H9 (cell line): ENCODE data around the gene PLCH2. TPM values are rescaled to one million over a fixed set of nuclear protein-coding genes. Genes with fewer than 3 reads are reported as not detected.

ENCODE experiments used
- DNase-seq: peaks from one replicate; pipeline ENCODE4 v3.0.0-alpha.2; 2017
- H2AFZ ChIP-seq: one replicate; pipeline ENCODE4 v1.6.1; 2013; ENCODE audit warnings: mild to moderate bottlenecking, low read length, control low read depth, moderate library complexity
- H2AK5ac ChIP-seq: 2 replicates; pipeline ENCODE4 v1.6.1; 2013; ENCODE audit warnings: low read length, control low read depth, mixed read lengths; ENCODE audit not compliant: insufficient read length
- H2BK120ac ChIP-seq: one replicate; pipeline ENCODE4 v1.6.1; 2013; ENCODE audit warnings: low read depth, mild to moderate bottlenecking, low read length, control low read depth, inconsistent platforms; ENCODE audit not compliant: poor library complexity, severe bottlenecking
- H2BK12ac ChIP-seq: 2 replicates; pipeline ENCODE4 v1.6.1; 2013; ENCODE audit warnings: low read length, control low read depth, mixed read lengths, low read depth; ENCODE audit not compliant: insufficient read length
- H2BK15ac ChIP-seq: 2 replicates; pipeline ENCODE4 v1.6.1; 2013; ENCODE audit warnings: low read depth, low read length, control low read depth
- H2BK20ac ChIP-seq: one replicate; pipeline ENCODE4 v1.6.1; 2013; ENCODE audit warnings: low read depth, mild to moderate bottlenecking, low read length, control low read depth, inconsistent platforms; ENCODE audit not compliant: poor library complexity, severe bottlenecking
- H2BK5ac ChIP-seq: 2 replicates; pipeline ENCODE4 v1.6.1; 2013; ENCODE audit warnings: low read length, control low read depth, mixed read lengths; ENCODE audit not compliant: insufficient read length
- H3K14ac ChIP-seq: 2 replicates; pipeline ENCODE4 v1.6.1; 2013; ENCODE audit warnings: low read length, control low read depth; ENCODE audit not compliant: insufficient read depth
- H3K18ac ChIP-seq: 2 replicates; pipeline ENCODE4 v1.6.1; 2013; ENCODE audit warnings: low read depth, mild to moderate bottlenecking, mixed read lengths, low read length, control low read depth; ENCODE audit not compliant: insufficient read length
- H3K23ac ChIP-seq: 2 replicates; pipeline ENCODE4 v1.6.1; 2013; ENCODE audit warnings: low read length, control low read depth, mixed read lengths, low read depth; ENCODE audit not compliant: insufficient read length
- H3K23me2 ChIP-seq: 2 replicates; pipeline ENCODE4 v1.6.1; 2013; ENCODE audit warnings: low read depth, mild to moderate bottlenecking, mixed read lengths, low read length, control low read depth; ENCODE audit not compliant: insufficient read length, poor library complexity, severe bottlenecking
- H3K27ac ChIP-seq: 2 replicates; pipeline ENCODE4 v1.5.1; 2013; ENCODE audit warnings: low read length, control low read depth, mixed read lengths, low read depth; ENCODE audit not compliant: insufficient read length
- H3K27me3 ChIP-seq: 2 replicates; pipeline ENCODE4 v1.6.1; 2013; ENCODE audit warnings: low read length, control low read depth, inconsistent platforms; ENCODE audit not compliant: insufficient read depth
- H3K4ac ChIP-seq: 2 replicates; pipeline ENCODE4 v1.6.1; 2013; ENCODE audit warnings: low read depth, mild to moderate bottlenecking, control low read depth, inconsistent platforms, low read length, moderate library complexity
- H3K4me1 ChIP-seq: 2 replicates; pipeline ENCODE4 v1.6.1; 2013; ENCODE audit warnings: low read length, control low read depth, inconsistent platforms; ENCODE audit not compliant: insufficient read depth
- H3K4me2 ChIP-seq: 2 replicates; pipeline ENCODE4 v1.6.1; 2013; ENCODE audit warnings: low read length, control low read depth, mixed read lengths; ENCODE audit not compliant: insufficient read length, insufficient read depth
- H3K56ac ChIP-seq: 2 replicates; pipeline ENCODE4 v1.6.1; 2013; ENCODE audit warnings: low read depth, mild to moderate bottlenecking, mixed read lengths, low read length, control low read depth; ENCODE audit not compliant: insufficient read length
- H3K79me1 ChIP-seq: 2 replicates; pipeline ENCODE4 v1.6.1; 2013; ENCODE audit warnings: low read depth, mild to moderate bottlenecking, moderate library complexity, low read length, control low read depth, inconsistent platforms; ENCODE audit not compliant: insufficient read depth, poor library complexity, severe bottlenecking
- H3K79me2 ChIP-seq: 2 replicates; pipeline ENCODE4 v1.6.1; 2013; ENCODE audit warnings: low read length, control low read depth, inconsistent platforms; ENCODE audit not compliant: insufficient read depth
- H3K9ac ChIP-seq: 2 replicates; pipeline ENCODE4 v1.6.1; 2013; ENCODE audit warnings: low read length, control low read depth, mixed read lengths; ENCODE audit not compliant: insufficient read length; ENCODE audit errors: extremely low read depth
- H3K9me3 ChIP-seq: one replicate; pipeline ENCODE4 v1.6.1; 2013; ENCODE audit warnings: low read depth, low read length, inconsistent platforms; ENCODE audit not compliant: control insufficient read depth
- H3T11ph ChIP-seq: one replicate; pipeline ENCODE4 v1.6.1; 2013; ENCODE audit warnings: mild to moderate bottlenecking, low read length, control low read depth, inconsistent platforms
- H4K20me1 ChIP-seq: one replicate; pipeline ENCODE4 v1.6.1; 2013; ENCODE audit not compliant: control insufficient read depth, insufficient read length, insufficient read depth
- H4K5ac ChIP-seq: 2 replicates; pipeline ENCODE4 v1.6.1; 2013; ENCODE audit warnings: low read depth, mild to moderate bottlenecking, mixed read lengths, low read length, control low read depth; ENCODE audit not compliant: insufficient read length
- H4K8ac ChIP-seq: replicated peaks from 2 replicates; pipeline ENCODE4 v1.6.1; 2013; ENCODE audit warnings: low read length, control low read depth, mixed read lengths, low read depth; ENCODE audit not compliant: insufficient read length
- H4K91ac ChIP-seq: 2 replicates; pipeline ENCODE4 v1.6.1; 2013; ENCODE audit warnings: low read depth, mild to moderate bottlenecking, moderate library complexity, mixed read lengths, low read length, control low read depth; ENCODE audit not compliant: insufficient read length
- H3K27ac Mint-ChIP-seq, 3 experiments: 2 replicates in 2 of 3; 3 replicates in 1 of 3; pipeline ENCODE4 v1.8.0; 2020 to 2021; ENCODE audit warnings: mixed read lengths in 3 of 3, mild to moderate bottlenecking in 1 of 3, moderate library complexity in 1 of 3
- H3K27me3 Mint-ChIP-seq: 2 replicates; pipeline ENCODE4 v1.8.0; 2021; ENCODE audit warnings: low read depth, mild to moderate bottlenecking, moderate library complexity, mixed read lengths
- H3K36me3 Mint-ChIP-seq, 3 experiments: 2 replicates in 2 of 3; 3 replicates in 1 of 3; pipeline ENCODE4 v1.8.0; 2020 to 2021; ENCODE audit warnings: low read depth in 3 of 3, mixed read lengths in 3 of 3; ENCODE audit not compliant: insufficient read depth in 1 of 3
- H3K4me1 Mint-ChIP-seq, 2 experiments: 2 replicates each; pipeline ENCODE4 v1.8.0; 2020; ENCODE audit warnings: mixed read lengths in 2 of 2
- H3K4me3 Mint-ChIP-seq, 2 experiments: 2 replicates in 1 of 2; 3 replicates in 1 of 2; pipeline ENCODE4 v1.8.0; 2020 to 2021; ENCODE audit warnings: mild to moderate bottlenecking in 2 of 2, mixed read lengths in 2 of 2, moderate library complexity in 1 of 2
- H3K9me3 Mint-ChIP-seq, 2 experiments: 2 replicates in 1 of 2; 3 replicates in 1 of 2; pipeline ENCODE4 v1.8.0; 2020; ENCODE audit warnings: mild to moderate bottlenecking in 2 of 2, mixed read lengths in 2 of 2, moderate library complexity in 1 of 2
- CTCF ChIP-seq: fragments of 200-600 bp; sonication (generic); conservative IDR thresholded peaks from 3 replicates; pipeline ENCODE4 v1.8.0; 2021; ENCODE audit warnings: antibody characterized with exemption, mild to moderate bottlenecking
- WGBS: extraction: QIAGEN DNeasy Blood & Tissue Kit; methylation state at CpG from one replicate; pipeline ENCODE4 v1.1.7; 2013; ENCODE audit warnings: missing lambda C conversion rate, low lambda C conversion rate, mixed read lengths; ENCODE audit not compliant: insufficient read length; ENCODE audit errors: extremely low coverage; 5-methylcytosine and 5-hydroxymethylcytosine counted together
- total RNA-seq: library from RNA; stranded (reverse); gene quantifications from 2 replicates; pipeline ENCODE4 v1.2.1, GENCODE V29; 2021

PLCH2 gene
- total RNA-seq, 1 experiment from 2014 or later = 0.09 TPM

- no peak overlapping the region for H3K27ac Mint-ChIP-seq
- Histone ChIP-seq H4K20me1 (no peaks in the 10 kb centered on the region), H3K79me2 (no peaks in the 10 kb centered on the region), H3K23ac (no peak overlapping the region), H4K8ac (no peak overlapping the region), H3K23me2 (peaks cover 3% of the 10 kb centered on the region), H3K4ac (no peak overlapping the region), H3K4me2 (no peak overlapping the region), H3K18ac (no peak overlapping the region), H3K56ac (no peak overlapping the region), H3K9ac (no peak overlapping the region), H2AFZ (no peak overlapping the region), H3K4me1 (no peaks in the 10 kb centered on the region), H2BK12ac (no peak overlapping the region), H2BK120ac (no peak overlapping the region), H3K27me3 (no peaks in the 10 kb centered on the region), H2BK20ac (no peak overlapping the region), H3K79me1 (no peaks in the 10 kb centered on the region), H4K91ac (no peak overlapping the region), H2AK5ac (no peak overlapping the region), H2BK15ac (no peak overlapping the region), H3K14ac (no peak overlapping the region), H3K27ac (no peak overlapping the region), H4K5ac (no peak overlapping the region), H3K9me3 (no peaks in the 10 kb centered on the region), H3T11ph (no peak overlapping the region), H2BK5ac (no peak overlapping the region)
- WGBS = no CpG with 5 or more reads among the region's 17 CpGs
- no peaks in the 10 kb centered on the region for H3K9me3 Mint-ChIP-seq
- no peak overlapping the region for H3K4me3 Mint-ChIP-seq
- no peak for TF ChIP-seq CTCF
- no peak for DNase-seq
- no peaks in the 10 kb centered on the region for H3K36me3 Mint-ChIP-seq
- H3K4me1 Mint-ChIP-seq = no peaks in the 10 kb centered on the region
- H3K27me3 Mint-ChIP-seq = peaks cover 21% of the 10 kb centered on the region
Observed at GRCh38 chr1:2463396-2463795, 12.7 kb upstream of the PLCH2 start.
